ENCODE data around the gene FSD1L. TPM values are rescaled to one million over a fixed set of nuclear protein-coding genes. Genes with fewer than 3 reads are reported as not detected.

The FSD1L gene
- total RNA-seq, 1 experiment from 2014 or later: 5.5 TPM

GRCh38 chr9:105554042-105554441, 106.2 kb downstream of the FSD1L start:
- TF ChIP-seq, protein P1, sequence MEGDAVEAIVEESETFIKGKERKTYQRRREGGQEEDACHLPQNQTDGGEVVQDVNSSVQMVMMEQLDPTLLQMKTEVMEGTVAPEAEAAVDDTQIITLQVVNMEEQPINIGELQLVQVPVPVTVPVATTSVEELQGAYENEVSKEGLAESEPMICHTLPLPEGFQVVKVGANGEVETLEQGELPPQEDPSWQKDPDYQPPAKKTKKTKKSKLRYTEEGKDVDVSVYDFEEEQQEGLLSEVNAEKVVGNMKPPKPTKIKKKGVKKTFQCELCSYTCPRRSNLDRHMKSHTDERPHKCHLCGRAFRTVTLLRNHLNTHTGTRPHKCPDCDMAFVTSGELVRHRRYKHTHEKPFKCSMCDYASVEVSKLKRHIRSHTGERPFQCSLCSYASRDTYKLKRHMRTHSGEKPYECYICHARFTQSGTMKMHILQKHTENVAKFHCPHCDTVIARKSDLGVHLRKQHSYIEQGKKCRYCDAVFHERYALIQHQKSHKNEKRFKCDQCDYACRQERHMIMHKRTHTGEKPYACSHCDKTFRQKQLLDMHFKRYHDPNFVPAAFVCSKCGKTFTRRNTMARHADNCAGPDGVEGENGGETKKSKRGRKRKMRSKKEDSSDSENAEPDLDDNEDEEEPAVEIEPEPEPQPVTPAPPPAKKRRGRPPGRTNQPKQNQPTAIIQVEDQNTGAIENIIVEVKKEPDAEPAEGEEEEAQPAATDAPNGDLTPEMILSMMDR (conservative IDR thresholded peaks at IDR 0.05): no peak
- Histone ChIP-seq H2BK20ac (ENCODE audit: low read depth, low read length, poor library complexity, severe bottlenecking) (no peak overlapping the region), H2AFZ (ENCODE audit: low read length) (no peak overlapping the region), H4K20me1 (ENCODE audit: control insufficient read depth, insufficient read depth, insufficient read length) (no peaks in the 10 kb centered on the region), H3K23ac (ENCODE audit: insufficient read length, low read depth, low read length) (no peak overlapping the region), H2BK120ac (ENCODE audit: low read depth, low read length, poor library complexity, severe bottlenecking) (no peak overlapping the region), H3K23me2 (ENCODE audit: insufficient read length, low read depth, low read length, poor library complexity, severe bottlenecking) (peaks cover 9% of the 10 kb centered on the region), H3K18ac (ENCODE audit: insufficient read length, low read depth, low read length) (no peak overlapping the region), H2BK15ac (ENCODE audit: low read depth, low read length) (no peak overlapping the region), H4K5ac (ENCODE audit: insufficient read length, low read depth, low read length) (no peak overlapping the region), H4K91ac (ENCODE audit: insufficient read length, low read depth, low read length) (no peak overlapping the region), H3K9me3 (ENCODE audit: control insufficient read depth, low read depth, low read length) (no peaks in the 10 kb centered on the region), H2BK5ac (ENCODE audit: insufficient read length, low read length) (no peak overlapping the region), H3K4me2 (ENCODE audit: insufficient read depth, insufficient read length, low read length) (no peak overlapping the region), H4K8ac (replicated peaks; ENCODE audit: insufficient read length, low read depth, low read length) (no peak overlapping the region), H3T11ph (ENCODE audit: low read length) (no peak overlapping the region), H3K79me2 (ENCODE audit: insufficient read depth, low read length) (no peaks in the 10 kb centered on the region), H3K4me1 (ENCODE audit: insufficient read depth, low read length) (no peaks in the 10 kb centered on the region), H3K56ac (ENCODE audit: insufficient read length, low read depth, low read length) (no peak overlapping the region), H2BK12ac (ENCODE audit: insufficient read length, low read depth, low read length) (no peak overlapping the region), H3K14ac (ENCODE audit: insufficient read depth, low read length) (no peak overlapping the region), H3K79me1 (ENCODE audit: insufficient read depth, low read depth, low read length, poor library complexity, severe bottlenecking) (no peaks in the 10 kb centered on the region), H3K9ac (ENCODE audit: extremely low read depth, insufficient read length, low read length) (no peak overlapping the region), H3K4ac (ENCODE audit: low read depth, low read length) (no peak overlapping the region), H3K27ac (ENCODE audit: insufficient read length, low read depth, low read length) (no peak overlapping the region), H3K27me3 (ENCODE audit: insufficient read depth, low read length) (no peaks in the 10 kb centered on the region), H2AK5ac (ENCODE audit: insufficient read length, low read length) (no peak overlapping the region)
- Mint-ChIP-seq H3K27me3 (ENCODE audit: low read depth) (peaks cover 21% of the 10 kb centered on the region), H3K4me1 (peaks cover 10% of the 10 kb centered on the region in 2 experiments), H3K27ac (no peak overlapping the region), H3K36me3 (ENCODE audit: insufficient read depth in 1 of 3, low read depth in 3 of 3) (peaks cover 0 to 6% (median 3%) of the 10 kb centered on the region in 3 experiments; a peak in 3 of 7 replicates), H3K4me3 (no peak overlapping the region), H3K9me3 (peaks cover 2 to 5% of the 10 kb centered on the region in 2 experiments; a peak in 3 of 5 replicates)
- DNase-seq: peak; percentile 29
- WGBS (ENCODE audit: extremely low coverage, insufficient read length, low lambda C conversion rate): no CpG with 5 or more reads among the region's 10 CpGs

All from H9 (cell line).